Cardiac fibroblast (primary cell): ENCODE data around the gene PER2.

ENCODE experiments used
- DNase-seq, 2 donors: peaks; one replicate each; pipeline versions ENCODE4 v3.0.0 to v3.0.0-alpha.2; 2010; ENCODE audit warnings: low read depth in 2 of 2
- H3K4me3 ChIP-seq, 2 donors: replicated peaks in 1 of 2; 1 replicate in 1 of 2; 2 replicates in 1 of 2; pipeline ENCODE4 v1.5.1; 2011; ENCODE audit warnings: low read depth in 2 of 2, low read length in 2 of 2, mild to moderate bottlenecking in 2 of 2, moderate library complexity in 1 of 2
- CTCF ChIP-seq: IDR thresholded peaks from one replicate; pipeline ENCODE4 v1.5.1; 2011; ENCODE audit warnings: low read depth, mild to moderate bottlenecking, low read length, inconsistent platforms

PER2 gene

GRCh38 chr2:238252766-238253630 is 35.4 kb downstream of the PER2 start:
- no peak overlapping the region for H3K4me3 ChIP-seq
- no peak for TF ChIP-seq CTCF
- no peak for DNase-seq

- TF ChIP-seq CTCF, result no peak
- no peak for DNase-seq
- no peak overlapping the region for H3K4me3 ChIP-seq
Observed at GRCh38 chr2:238251986-238252385, 36.4 kb downstream of the PER2 start.

GRCh38 chr2:238251331-238251730 is 37.1 kb downstream of the PER2 start:
- no peak overlapping the region for H3K4me3 ChIP-seq
- no peak for DNase-seq
- TF ChIP-seq CTCF, result no peak

GRCh38 chr2:238250896-238251295 is 37.5 kb downstream of the PER2 start:
- H3K4me3 ChIP-seq, result no peak overlapping the region
- no peak for DNase-seq
- TF ChIP-seq CTCF, result no peak

GRCh38 chr2:238247841-238248453 is 40.5 kb downstream of the PER2 start:
- H3K4me3 ChIP-seq, result no peak overlapping the region
- no peak for DNase-seq
- TF ChIP-seq CTCF, result no peak

GRCh38 chr2:238247002-238247822 is 41.2 kb downstream of the PER2 start:
- TF ChIP-seq CTCF, result no peak
- no peak for DNase-seq
- no peak overlapping the region for H3K4me3 ChIP-seq
